Activated CD4-positive, alpha-beta T cell treated with anti-CD3 and anti-CD28 coated beads, Interleukin-2, amount 50 U/mL, for 1 hour (primary cell): ENCODE data around the gene SLC25A20.
A peak's percentile ranks its signal among the peaks of the same experiment; 100 is the strongest.

ENCODE experiments used
- DNase-seq: peaks from one replicate; pipeline ENCODE4 v3.0.0-alpha.2; 2020

SLC25A20 gene

DNA sequence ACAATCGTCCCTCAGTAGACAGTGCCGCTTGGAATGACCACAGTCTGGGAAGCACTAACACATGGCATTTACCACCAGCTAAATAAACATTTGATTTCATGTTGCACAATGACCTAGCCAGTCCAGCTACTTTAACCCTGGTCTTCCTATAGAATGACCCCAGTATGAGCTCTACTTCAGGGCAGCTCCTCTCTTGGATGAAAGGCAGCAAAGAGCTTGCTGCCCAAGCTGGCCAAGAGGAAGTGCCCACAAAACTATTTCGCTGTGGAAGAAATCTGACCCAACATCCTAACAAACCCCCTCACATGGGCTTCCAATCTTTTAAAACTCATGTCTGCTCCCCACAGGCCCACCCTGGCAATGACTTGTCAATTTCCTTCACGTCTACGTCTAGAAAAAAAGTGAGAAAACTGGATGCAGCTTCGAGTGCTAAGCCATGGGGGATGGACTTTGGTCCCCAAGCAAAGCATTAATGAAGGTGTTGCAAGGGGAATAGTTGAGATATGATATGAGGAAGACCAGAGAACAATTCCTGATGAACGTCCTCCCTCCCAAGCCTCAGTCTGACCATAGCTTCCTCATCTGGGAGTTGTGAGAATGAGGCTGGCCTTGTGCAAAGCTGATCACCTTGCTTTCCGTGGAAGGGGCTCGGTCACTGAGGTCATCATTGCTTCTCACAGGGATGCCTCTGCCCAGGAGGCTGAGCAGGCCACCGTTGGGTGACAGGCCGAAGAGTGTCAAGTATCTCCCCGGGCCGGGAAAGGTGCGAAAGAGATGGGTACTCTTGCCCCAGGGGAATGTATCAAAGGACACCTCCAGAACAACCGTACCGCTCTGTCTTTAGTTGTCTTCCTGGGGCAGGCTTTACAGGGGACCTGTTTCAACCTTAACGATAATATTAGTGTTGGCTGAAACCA, 964 bp downstream of the SLC25A20 start:
- no peak for DNase-seq

- DNase-seq, result no peak
Measured at GRCh38 chr3:48896936-48897335, 1.7 kb downstream of the SLC25A20 start.

GRCh38 chr3:48894516-48894915, 4.2 kb downstream of the SLC25A20 start:
- DNase-seq, result no peak

DNA sequence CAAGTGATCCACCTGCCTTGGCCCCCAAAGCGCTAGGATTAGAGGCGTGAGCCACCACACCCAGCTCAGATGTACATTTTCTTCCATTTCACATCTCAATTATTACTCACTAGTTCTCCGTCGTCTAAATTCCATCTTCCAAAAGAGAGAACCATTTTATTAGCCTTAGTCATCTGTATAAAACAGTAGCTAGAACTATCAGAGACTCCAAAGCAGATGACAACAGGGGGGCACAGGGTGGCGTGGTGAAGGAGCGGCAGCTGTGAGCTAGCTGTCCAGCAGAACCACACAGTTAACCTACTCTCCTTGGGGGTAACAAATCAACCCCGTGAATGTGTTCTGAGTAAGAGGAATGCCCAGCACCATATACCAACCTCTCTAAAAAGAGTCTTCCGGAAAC, 7.1 kb downstream of the SLC25A20 start:
- no peak for DNase-seq

DNA sequence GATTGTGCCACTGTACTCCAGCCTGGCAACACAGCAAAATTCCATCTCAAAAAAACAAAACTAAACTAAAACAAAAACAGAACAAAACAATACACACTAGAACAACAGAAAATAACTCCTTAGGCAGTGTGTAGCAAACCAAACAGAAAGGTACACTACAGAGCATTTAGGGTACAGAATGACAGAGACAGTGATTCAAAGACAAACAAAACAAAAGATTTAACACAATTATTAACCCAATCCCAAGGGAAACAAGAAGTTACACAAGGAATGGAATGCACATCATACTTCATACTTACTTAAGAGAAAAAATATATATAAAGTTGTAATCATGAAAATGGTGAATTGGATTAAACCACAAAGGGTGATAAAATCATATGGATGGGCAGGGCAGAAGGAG, 12.9 kb downstream of the SLC25A20 start:
- no peak for DNase-seq

DNA sequence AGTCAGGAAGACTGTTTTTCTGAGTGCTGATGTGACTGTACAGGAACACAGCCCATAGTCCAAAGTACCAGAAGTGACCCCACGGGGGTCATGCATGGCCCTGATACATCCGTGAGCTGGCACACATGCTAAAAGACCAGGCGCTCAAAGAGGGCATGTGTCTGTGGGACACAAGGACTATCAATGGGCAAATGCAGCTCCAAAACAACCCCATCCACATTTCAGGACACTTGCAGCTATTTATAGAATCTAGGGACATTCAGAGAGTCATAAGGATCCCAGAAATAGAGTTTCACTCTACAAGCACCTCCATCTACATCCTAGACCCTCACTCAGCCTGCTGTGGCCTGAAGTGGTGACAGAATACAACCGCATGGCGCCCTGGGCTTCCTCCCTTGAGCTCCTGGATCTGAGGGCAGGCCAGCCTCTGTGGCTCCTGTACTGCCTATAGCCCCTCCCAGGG, 17.0 kb downstream of the SLC25A20 start:
- DNase-seq, result no peak

- no peak for DNase-seq
Measured at GRCh38 chr3:48881006-48881405, 17.7 kb downstream of the SLC25A20 start.

- DNase-seq, result no peak
Measured at GRCh38 chr3:48879994-48880377, 18.7 kb downstream of the SLC25A20 start.

DNA sequence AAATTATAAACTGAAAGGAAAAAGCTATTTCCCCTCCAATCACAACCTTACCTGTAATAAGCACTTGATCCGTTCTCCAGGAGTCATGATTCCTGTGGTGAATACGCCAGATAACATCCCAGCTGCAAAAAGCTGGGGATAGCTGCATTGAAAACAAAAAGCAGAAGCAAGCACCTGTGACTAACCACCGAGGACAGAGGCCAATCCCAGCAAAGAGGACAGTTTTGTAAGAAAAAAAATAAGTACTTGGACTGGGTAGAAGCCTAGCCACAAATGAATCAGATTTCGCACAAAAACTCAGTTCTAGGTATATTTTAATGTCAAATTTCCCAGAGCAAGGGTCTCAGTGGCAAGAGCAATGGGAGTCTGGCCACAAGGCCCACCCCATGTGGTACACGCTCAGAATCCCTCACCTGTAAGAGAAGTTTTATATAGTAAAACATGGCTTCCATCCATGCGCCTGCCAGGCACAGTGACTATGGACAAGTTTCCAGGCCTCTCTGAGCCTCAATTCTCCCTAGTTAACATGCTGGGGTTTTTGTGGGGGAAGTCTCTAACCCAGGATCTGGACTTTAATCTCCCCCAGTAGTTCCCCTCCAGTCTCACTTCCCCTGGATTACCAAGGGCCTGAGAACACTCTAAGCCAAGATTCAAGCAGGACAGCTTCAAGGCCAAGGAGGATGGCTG, 19.2 kb downstream of the SLC25A20 start:
- DNase-seq, result no peak

DNA sequence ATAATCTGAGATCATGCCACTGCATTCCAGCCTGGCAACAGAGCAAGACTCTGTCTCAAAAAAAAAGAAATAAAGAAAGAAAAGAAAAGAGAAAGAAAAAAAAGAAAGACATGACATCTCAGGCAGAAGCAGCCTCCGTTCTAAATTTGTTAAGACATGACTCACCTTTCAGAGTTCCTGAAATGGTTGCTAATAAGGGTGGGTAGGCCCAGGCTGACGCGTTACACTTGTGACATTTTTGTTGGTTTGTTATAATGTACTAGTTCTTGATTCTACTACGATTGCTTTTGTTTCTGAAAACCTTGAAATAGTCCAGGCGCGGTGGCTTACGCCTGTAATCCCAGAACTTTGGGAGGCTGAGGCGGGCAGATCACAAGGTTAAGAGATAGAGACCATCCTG, 21.0 kb downstream of the SLC25A20 start:
- no peak for DNase-seq

DNA sequence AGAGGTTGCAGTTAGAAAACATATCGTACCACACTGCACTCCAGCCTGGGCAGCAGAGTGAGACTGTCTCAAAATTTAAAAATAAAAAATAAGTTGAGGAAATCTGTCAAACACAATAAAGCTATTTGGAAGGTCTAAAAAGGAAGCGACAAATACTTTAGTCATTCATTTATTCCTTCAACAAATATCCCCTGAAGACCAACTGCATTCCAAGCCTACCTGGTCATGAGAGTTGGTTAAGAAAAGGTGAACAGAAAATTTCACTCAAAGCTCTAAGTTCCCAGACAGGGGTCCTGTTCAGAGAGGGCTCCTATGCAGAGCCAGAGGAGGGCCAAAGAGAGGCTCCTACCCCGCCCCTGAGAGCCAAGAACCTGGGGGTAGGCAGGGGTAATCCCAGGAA, 35.6 kb downstream of the SLC25A20 start:
- no peak for DNase-seq

DNA sequence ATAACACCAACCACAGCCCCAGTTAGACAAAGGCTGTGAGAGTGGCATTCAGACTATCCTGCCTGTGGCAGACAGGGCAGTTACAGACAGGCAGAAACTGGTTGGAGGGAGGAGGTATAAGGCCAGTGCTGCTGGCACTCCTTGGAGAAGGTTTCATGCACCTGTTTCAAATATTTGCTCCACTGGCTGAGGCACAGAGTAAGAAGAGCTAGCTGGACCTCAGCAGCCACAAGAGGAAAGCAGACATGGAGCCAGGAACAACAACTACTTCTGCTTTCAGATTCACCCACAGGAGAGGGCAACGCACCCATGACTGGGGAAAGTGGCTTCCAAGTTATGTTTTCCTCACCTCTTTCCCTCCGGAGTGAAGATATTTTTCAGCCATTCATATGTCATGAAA, 39.5 kb downstream of the SLC25A20 start:
- no peak for DNase-seq

DNA sequence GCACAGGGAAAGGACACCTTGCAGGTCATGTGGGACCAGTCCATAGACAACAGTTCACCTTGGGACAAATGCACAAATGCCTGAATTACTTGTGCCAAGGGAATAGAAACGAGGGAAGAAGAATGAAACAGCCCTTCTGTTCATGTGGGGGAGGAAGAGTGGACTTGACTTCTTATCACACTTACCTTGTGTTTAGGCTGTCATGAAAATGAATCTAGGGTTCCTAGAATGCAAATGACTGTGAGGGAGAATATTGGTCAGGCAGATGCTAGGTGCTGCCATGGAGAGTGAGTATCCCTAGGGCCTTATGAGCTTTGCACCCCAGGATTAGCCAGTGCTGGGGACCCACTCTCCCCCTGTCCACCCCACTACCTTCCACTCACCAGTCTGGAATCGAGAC, 40.0 kb downstream of the SLC25A20 start:
- DNase-seq, result no peak

- no peak for DNase-seq
Measured at GRCh38 chr3:48857641-48858040, 41.0 kb downstream of the SLC25A20 start.

GRCh38 chr3:48856469-48856868, 42.2 kb downstream of the SLC25A20 start:
- no peak for DNase-seq

DNA sequence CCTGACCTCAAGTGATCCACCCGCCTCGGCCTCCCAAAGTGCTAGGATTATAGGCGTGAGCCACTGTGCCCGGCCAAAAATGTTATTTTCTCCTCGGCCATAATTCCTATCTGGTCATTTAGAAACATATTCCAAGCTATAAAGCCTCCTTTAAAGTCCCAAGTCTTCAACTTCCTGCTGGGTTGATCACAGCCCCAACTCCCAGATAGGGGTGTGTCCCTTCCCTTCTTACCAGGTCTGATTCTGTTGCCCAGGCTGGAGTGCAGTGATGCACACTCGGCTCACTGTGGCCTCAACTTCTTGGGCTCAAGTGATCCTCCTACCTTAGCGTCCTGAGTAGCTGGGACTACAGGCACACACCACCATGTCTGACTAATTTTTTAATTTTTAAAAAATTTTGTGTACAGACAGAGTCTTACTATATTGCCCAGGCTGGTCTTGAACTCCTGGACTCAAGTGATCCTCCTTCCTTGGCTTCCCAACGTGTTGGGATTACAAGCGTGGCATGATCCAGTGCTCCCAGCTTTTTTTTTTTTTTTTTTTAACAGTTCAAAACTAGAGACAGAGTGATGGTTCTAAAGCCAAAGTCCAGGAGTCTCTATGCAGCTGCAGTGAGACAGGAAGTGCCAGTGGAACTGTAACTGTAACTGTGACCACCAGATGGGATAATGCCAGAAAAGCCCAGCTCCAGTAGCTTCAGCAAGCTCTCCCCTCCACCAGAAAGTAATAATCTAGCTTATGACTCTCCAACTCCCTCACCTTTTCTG, 42.8 kb downstream of the SLC25A20 start:
- no peak for DNase-seq

DNA sequence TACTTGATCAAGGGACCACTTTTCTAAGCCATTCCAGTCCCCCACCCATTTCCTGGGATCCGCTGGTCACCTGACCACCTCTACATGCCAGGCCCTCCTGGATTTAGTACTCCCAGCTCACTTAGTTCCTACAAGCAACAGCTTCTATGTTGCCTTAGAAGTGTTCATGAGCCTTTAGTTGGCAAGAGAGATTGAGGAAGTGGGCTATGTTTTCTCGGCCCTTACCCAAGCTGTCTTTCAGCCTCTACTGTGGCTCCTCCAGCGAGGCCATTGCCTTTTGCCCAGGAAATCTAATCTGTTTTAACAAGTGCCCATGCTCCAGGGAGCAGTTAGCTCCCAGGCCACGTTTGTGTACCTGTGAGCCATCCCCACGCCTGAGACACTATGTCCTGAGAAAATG, 46.5 kb downstream of the SLC25A20 start:
- no peak for DNase-seq

DNA sequence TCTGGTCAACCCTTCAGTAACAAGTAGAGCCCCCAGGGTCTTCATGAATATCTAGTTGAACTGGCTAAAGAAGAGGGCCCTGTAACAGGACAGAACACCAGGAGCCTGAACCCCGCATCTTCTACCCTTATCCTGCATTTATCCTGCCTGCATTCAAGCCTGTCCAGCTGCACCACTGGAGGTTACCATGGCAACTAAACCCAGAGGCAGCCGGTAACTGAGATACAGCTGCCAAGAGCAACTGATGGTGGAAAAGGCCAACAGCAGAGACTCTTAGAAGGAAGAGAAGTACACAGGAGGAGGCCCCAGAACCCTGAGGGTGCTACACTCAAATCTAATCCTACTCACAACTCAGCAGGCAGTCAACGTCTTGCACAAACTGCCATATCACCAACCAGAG, 47.3 kb downstream of the SLC25A20 start:
- DNase-seq, result no peak

- DNase-seq, result no peak
Measured at GRCh38 chr3:48848816-48849515, 49.7 kb downstream of the SLC25A20 start.

- peak; percentile 71 for DNase-seq
Measured at GRCh38 chr3:48847504-48848423, 50.9 kb downstream of the SLC25A20 start, which contains the start of gene PRKAR2A. Gene PRKAR2A (minus strand): TSS chr3:48847874. CDS start chr3:48847596, 278 bp downstream.

DNA sequence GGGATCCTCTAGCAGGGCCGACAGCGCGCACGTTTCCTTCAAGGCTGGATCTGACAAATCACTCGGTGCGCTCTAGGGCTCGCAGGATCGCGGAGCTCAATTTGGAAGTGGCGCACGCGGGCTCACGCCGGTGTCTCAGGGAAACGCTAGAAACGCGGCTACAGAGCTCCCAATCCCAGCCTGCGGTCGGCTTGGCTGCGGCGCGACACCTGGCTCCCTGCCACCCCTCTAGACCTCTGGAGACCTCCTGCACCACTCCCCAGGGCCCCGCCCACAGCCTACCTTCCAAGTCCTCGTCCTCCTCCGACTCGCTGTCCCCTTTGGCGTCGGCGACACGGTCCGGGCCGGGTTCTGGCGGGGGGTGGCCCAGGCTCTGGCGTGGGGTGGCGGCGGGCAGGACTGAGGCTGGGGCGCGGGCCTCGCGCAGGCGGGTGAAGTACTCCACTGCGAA, 51.6 kb downstream of the SLC25A20 start:
- DNase-seq, result peak; percentile 52
